HL-60/S4 (cell line): ENCODE data around the gene BNC2.

Source experiments
- in situ Hi-C: fragments of 300-500 bp; cut with MboI; formaldehyde crosslinking; loops from 2 replicates; pipeline ENCODE4 v1.14.3; 2022; ENCODE audit warnings: low sequenced_read_pairs

BNC2 gene

GRCh38 chr9:16639644-16640043 lies 230.8 kb downstream of the BNC2 start:
- in situ Hi-C loops: no loop called here

GRCh38 chr9:16637911-16638310 lies 232.6 kb downstream of the BNC2 start:
- in situ Hi-C loops: no loop called here

GRCh38 chr9:16637218-16637617 lies 233.3 kb downstream of the BNC2 start:
- in situ Hi-C loops: no loop called here

DNA sequence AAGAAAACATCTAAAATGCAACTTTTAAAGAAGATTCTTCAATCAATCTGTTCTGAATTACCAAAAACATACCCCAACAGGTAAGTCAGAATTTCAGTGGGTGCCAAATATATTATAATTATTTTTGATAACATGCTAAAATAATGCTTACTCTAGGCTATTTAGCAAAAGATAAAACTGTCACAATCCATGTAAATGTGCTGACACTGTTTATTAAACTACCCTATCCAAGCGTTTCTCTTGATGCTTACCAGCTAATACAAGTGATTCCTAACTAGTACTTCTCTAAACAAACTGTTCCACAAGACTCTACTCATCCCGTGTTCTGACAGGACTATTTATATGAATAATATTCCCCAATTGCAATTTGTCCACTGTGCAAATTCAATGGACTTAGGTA lies 236.7 kb downstream of the BNC2 start:
- in situ Hi-C loops: no loop called here

DNA sequence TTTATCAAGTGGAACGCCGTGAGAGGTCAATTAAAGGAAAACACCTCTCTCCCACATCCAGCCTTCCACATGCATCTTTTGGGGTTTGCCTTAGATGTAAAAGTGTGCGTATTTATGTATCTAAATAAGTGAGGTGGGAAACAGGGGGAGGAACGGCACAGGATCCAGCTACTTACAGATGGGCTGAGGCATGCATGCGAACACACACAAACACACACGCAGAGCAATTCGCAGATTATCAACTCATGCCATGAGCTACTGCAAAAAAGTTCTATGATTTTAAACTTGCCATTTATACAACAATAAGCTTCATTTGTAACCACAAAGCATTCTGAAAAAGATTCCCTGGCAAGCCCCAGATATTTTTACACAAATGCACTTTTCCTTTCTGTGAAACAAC lies 242.1 kb downstream of the BNC2 start:
- in situ Hi-C loops: no loop called here

DNA sequence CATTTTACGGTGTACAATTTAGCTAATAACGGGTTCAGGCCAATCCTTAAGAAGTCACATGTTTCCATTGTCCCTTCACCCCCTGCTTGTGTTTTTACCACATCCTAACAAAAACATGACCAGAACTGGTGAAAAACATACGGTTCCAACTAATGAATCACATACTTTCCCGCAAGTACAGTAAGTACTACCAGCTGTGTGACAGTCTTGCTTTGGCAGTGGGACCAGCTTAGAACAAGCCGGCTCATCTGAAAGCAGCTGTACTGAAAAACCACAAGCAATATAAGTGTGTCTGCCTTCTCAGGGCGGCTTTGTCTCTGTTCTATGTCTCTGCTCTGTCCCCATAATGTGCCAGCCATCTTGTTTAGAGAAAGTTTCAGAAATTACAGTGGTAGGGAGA lies 242.5 kb downstream of the BNC2 start:
- in situ Hi-C loops: no loop called here

- in situ Hi-C loops: no loop called here
Measured at GRCh38 chr9:16627521-16627920, 242.9 kb downstream of the BNC2 start.

GRCh38 chr9:16626577-16627130 lies 243.8 kb downstream of the BNC2 start:
- in situ Hi-C loops: no loop called here

- in situ Hi-C loops: no loop called here
Measured at GRCh38 chr9:16625811-16626210, 244.7 kb downstream of the BNC2 start.

DNA sequence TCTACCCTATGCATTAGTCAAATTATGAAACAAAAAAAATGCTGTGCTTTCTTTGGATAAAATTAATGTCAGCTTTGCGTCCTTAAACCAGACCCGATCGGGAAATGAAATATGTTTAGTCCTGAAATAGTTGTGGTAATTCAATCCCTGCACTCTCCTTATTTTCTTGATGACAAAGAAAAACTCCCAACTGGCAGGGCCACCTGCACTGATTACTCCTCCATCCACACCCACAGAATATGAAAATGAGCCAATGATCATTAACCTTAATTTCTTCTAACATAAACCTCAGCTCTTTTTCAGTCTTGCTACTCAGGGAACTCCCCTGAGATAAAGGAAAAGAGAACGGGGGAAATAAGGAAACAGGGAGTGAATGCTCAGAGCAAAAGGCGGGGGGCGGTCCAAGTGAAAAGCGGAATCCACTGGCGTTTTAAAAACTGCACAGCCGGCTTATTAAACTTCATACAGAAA lies 245.3 kb downstream of the BNC2 start:
- in situ Hi-C loops: no loop called here

DNA sequence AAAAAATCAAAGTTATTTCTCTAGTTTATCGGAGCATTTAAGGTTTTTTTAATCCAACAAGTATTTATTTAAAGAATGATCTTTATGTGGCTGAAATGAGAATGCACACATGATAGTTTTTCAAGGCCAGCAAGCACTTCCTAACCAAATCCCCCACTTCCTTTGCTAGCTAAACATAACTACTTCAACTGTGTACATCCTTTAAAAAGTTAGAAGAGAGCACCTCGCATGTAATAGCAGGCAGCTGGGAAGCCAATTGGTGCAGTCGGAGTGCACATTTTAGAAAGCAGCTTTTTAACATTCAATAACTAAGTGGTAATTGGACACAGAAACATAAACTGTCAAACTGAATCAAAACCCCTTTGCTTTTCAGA lies 245.7 kb downstream of the BNC2 start:
- in situ Hi-C loops: no loop called here

DNA sequence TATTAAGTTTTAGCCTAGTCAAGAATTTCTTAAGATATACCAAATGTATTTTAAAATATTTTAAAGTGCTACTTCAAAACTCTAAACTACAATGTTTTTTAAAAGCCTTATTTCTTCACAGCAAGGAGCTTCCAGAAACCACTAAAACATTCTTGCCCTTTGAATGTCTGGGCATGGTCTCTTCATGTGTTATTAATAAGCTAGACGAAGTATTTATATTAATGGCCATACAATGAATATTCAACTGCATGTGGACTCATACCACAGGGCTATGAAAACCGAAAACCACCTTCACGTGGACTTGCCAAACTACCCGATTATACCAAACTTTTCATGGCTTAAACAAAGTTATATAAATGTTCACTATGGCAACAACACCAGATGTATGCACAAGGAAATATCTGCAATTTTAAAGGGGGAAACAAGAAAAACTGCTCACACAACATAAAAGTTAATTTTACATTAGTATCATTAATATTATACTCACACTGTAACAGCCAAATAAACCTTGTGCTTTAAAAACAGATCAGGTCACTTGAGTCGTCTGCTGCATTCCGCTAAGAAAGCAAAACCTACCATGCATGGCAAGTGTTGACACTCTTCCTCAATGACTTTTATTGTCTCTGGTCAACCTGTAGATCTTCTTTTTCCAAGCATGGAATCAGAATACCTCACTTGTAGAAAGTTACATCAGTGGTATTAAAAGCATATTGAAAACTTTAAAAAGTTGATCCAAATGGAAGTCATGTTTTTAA lies 246.3 kb downstream of the BNC2 start:
- in situ Hi-C loops: no loop called here

- in situ Hi-C loops: no loop called here
Measured at GRCh38 chr9:16622541-16622940, 247.9 kb downstream of the BNC2 start.

- in situ Hi-C loops: no loop called here
Measured at GRCh38 chr9:16619914-16620520, 250.5 kb downstream of the BNC2 start.

- in situ Hi-C loops: no loop called here
Measured at GRCh38 chr9:16619402-16619801, 251.1 kb downstream of the BNC2 start.

GRCh38 chr9:16618524-16618923 lies 251.9 kb downstream of the BNC2 start:
- in situ Hi-C loops: no loop called here

DNA sequence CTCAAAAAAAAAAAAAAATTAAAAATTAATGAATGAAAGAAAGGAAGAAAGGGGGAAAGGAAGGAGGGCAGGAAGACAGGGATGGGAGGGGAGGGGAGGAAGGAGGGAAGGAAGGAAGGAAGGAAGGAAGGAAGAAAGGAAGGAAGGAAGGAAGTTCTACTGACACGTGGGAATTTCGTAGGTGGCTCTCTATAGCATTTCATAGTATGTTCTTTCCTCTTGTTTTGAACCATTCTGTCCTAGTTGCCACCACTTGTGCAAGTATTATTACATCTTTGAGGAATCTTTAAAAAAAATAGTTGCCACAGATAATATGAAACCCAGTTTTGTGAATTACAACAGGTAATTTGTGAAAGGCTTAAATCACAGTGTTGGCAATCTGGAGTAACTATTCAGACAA lies 253.8 kb downstream of the BNC2 start:
- in situ Hi-C loops: no loop called here

- in situ Hi-C loops: no loop called here
Measured at GRCh38 chr9:16615451-16615850, 255.0 kb downstream of the BNC2 start.

DNA sequence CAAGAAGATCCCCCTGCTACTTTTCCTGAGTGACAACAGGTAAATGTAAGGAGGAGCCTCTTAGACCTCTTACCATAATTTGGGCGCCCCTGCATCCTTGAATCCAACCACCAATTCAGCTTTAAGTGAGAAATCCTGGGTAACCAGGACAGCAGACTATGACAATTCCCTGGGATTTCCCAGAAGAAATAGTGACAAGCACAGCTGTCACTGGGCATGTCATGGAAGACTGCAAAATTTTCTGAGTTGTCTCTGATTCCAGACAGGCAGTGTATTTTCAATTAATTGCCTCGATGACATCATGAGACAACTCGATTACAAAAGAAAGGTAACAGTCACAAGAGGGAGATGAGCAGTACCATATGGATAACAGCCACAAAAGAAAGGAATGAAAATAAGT lies 256.9 kb downstream of the BNC2 start:
- in situ Hi-C loops: no loop called here

DNA sequence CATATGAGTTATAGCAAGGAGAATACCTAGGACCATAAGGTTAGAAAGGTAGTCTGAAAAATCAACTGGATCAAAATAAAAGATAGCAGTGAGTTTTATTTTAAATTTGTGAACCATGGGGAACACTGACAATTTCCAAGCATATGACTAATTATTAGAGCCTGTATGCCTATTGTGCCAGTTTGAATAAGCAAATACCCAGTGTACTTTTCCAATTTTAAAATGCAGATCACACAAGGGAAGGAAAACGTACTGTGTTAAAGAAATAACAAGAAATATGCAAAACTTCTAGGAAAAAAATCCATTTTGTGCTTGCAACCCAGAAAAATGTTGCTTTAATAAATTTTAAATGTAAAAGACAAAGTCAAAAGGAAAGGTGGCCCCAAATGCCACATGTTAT lies 257.4 kb downstream of the BNC2 start:
- in situ Hi-C loops: no loop called here

- in situ Hi-C loops: no loop called here
Measured at GRCh38 chr9:16612627-16613026, 257.8 kb downstream of the BNC2 start.

GRCh38 chr9:16611983-16612382 lies 258.5 kb downstream of the BNC2 start:
- in situ Hi-C loops: no loop called here
